HS-27A (cell line): ENCODE data around the gene ARHGAP27.
"Not testable (repeated sequence)": the region's sequence is repeated elsewhere in the genome, so short reads cannot be mapped to it uniquely, and the experiment has no call there.

Experiments used
- DNase-seq: peaks from one replicate; pipeline ENCODE4 v3.0.0-alpha.2; 2012; ENCODE audit warnings: low read depth, missing footprints

The ARHGAP27 gene

GRCh38 chr17:45432405-45433158, at the start of gene ARHGAP27:
ARHGAP27 (minus strand) TSS chr17:45432870; CDS start chr17:45430279, 2,591 bp downstream.
- no peak for DNase-seq

- not testable (repeated sequence) for DNase-seq
Observed at GRCh38 chr17:45482317-45482716, 49.6 kb upstream of the ARHGAP27 start.

GRCh38 chr17:45475436-45475835, 42.8 kb upstream of the ARHGAP27 start:
- DNase-seq: not testable (repeated sequence)

GRCh38 chr17:45472249-45472648, 39.6 kb upstream of the ARHGAP27 start:
- not testable (repeated sequence) for DNase-seq

GRCh38 chr17:45469204-45469563, 36.5 kb upstream of the ARHGAP27 start:
- DNase-seq: not testable (repeated sequence)

- not testable (repeated sequence) for DNase-seq
Observed at GRCh38 chr17:45468293-45469203, 35.9 kb upstream of the ARHGAP27 start.

GRCh38 chr17:45461524-45462327, 29.1 kb upstream of the ARHGAP27 start:
- DNase-seq: not testable (repeated sequence)

GRCh38 chr17:45460422-45460821, 27.8 kb upstream of the ARHGAP27 start:
- not testable (repeated sequence) for DNase-seq

- not testable (repeated sequence) for DNase-seq
Observed at GRCh38 chr17:45454341-45454740, 21.7 kb upstream of the ARHGAP27 start.

GRCh38 chr17:45453731-45454130, 21.1 kb upstream of the ARHGAP27 start:
- DNase-seq: not testable (repeated sequence)

- not testable (repeated sequence) for DNase-seq
Observed at GRCh38 chr17:45453225-45453534, 20.5 kb upstream of the ARHGAP27 start.

- DNase-seq: not testable (repeated sequence)
Observed at GRCh38 chr17:45452329-45453224, 19.9 kb upstream of the ARHGAP27 start.

- not testable (repeated sequence) for DNase-seq
Observed at GRCh38 chr17:45451660-45452059, 19.0 kb upstream of the ARHGAP27 start.

- no peak for DNase-seq
Observed at GRCh38 chr17:45451131-45451530, 18.5 kb upstream of the ARHGAP27 start.

- DNase-seq: not testable (repeated sequence)
Observed at GRCh38 chr17:45449708-45450329, 17.1 kb upstream of the ARHGAP27 start.

GRCh38 chr17:45449260-45449659, 16.6 kb upstream of the ARHGAP27 start:
- DNase-seq: not testable (repeated sequence)

GRCh38 chr17:45448483-45448882, 15.8 kb upstream of the ARHGAP27 start:
- not testable (repeated sequence) for DNase-seq

- DNase-seq: not testable (repeated sequence)
Observed at GRCh38 chr17:45448066-45448465, 15.4 kb upstream of the ARHGAP27 start.

- DNase-seq: not testable (repeated sequence)
Observed at GRCh38 chr17:45447650-45448049, 15.0 kb upstream of the ARHGAP27 start.

- not testable (repeated sequence) for DNase-seq
Observed at GRCh38 chr17:45446872-45447625, 14.4 kb upstream of the ARHGAP27 start.
